Measurements from ENCODE around the gene MTCH1.
"Not testable (repeated sequence)": the region's sequence is repeated elsewhere in the genome, so short reads cannot be mapped to it uniquely, and the experiment has no call there.

Gene MTCH1

GRCh38 chr6:36968266-36968977 is 17.6 kb downstream of the MTCH1 start:
- no peak for FAIRE-seq

GRCh38 chr6:36967757-36968156 is 18.2 kb downstream of the MTCH1 start:
- no peak for FAIRE-seq

GRCh38 chr6:36967301-36967700 is 18.7 kb downstream of the MTCH1 start:
- no peak for FAIRE-seq

- no peak for FAIRE-seq
Observed at GRCh38 chr6:36964908-36965307, 21.1 kb downstream of the MTCH1 start.

GRCh38 chr6:36964349-36964748 is 21.6 kb downstream of the MTCH1 start:
- no peak for FAIRE-seq

GRCh38 chr6:36963451-36964290 is 22.3 kb downstream of the MTCH1 start:
- FAIRE-seq, result no peak

- FAIRE-seq, result no peak
Observed at GRCh38 chr6:36962874-36963273, 23.1 kb downstream of the MTCH1 start.

- FAIRE-seq, result no peak
Observed at GRCh38 chr6:36961441-36962435, 24.3 kb downstream of the MTCH1 start.

- FAIRE-seq, result no peak
Observed at GRCh38 chr6:36959555-36960250, 26.3 kb downstream of the MTCH1 start.

GRCh38 chr6:36958775-36959554 is 27.0 kb downstream of the MTCH1 start:
- no peak for FAIRE-seq

GRCh38 chr6:36957773-36958271 is 28.2 kb downstream of the MTCH1 start:
- FAIRE-seq, result no peak

GRCh38 chr6:36956446-36956820 is 29.6 kb downstream of the MTCH1 start:
- no peak for FAIRE-seq

- FAIRE-seq, result no peak
Observed at GRCh38 chr6:36955671-36956445, 30.1 kb downstream of the MTCH1 start.

GRCh38 chr6:36955136-36955535 is 30.9 kb downstream of the MTCH1 start:
- no peak for FAIRE-seq

GRCh38 chr6:36954262-36954931 is 31.6 kb downstream of the MTCH1 start, which contains the start of gene PI16:
PI16 (plus strand) TSS chr6:36954738; CDS start chr6:36954761, 23 bp downstream.
- FAIRE-seq, result no peak

GRCh38 chr6:36953931-36954261 is 32.1 kb downstream of the MTCH1 start:
- FAIRE-seq, result no peak

- FAIRE-seq, result no peak
Observed at GRCh38 chr6:36949636-36950035, 36.4 kb downstream of the MTCH1 start.

- FAIRE-seq, result not testable (repeated sequence)
Observed at GRCh38 chr6:36949076-36949475, 36.9 kb downstream of the MTCH1 start.

- FAIRE-seq, result no peak
Observed at GRCh38 chr6:36947570-36948351, 38.2 kb downstream of the MTCH1 start.
